Vein endothelial cell (primary cell): ENCODE results near the gene IRX3. TPM values are rescaled to one million over a fixed set of nuclear protein-coding genes. Genes with fewer than 3 reads are reported as not detected.

Experiments used
- total RNA-seq: library from RNA; depleted of rRNA; stranded (reverse); fragments of >200 nt; gene quantifications from 2 replicates; pipeline ENCODE4 v1.2.3, GENCODE V29; 2012

Gene IRX3
- total RNA-seq, result 0.38 and 0.65 TPM in 2 replicates

GRCh38 chr16:54286366-54287130 is at the start of gene IRX3:
IRX3 (minus strand) TSS chr16:54286787; CDS start chr16:54286050, 737 bp downstream.

